Peyer's patch (tissue), 4 donors: ENCODE measurements around the gene KRT40.

Experiments used
- POLR2A ChIP-seq, 2 donors: fragments of 450-650 bp; IDR thresholded peaks; one replicate each; pipeline ENCODE4 v1.5.1; 2017; ENCODE audit warnings: antibody characterized with exemption in 2 of 2, mild to moderate bottlenecking in 2 of 2, moderate library complexity in 2 of 2
- TF ChIP-seq, protein P1 (sequence below), 6 experiments: fragments of 450-650 bp in 4 of 6; fragments of 200-600 bp in 2 of 6; sonication (generic) in 1 of 6; IDR thresholded peaks; one replicate each; pipeline ENCODE4 v1.5.1; 2017 to 2019; ENCODE audit warnings: antibody characterized with exemption in 6 of 6, mild to moderate bottlenecking in 3 of 6, moderate library complexity in 1 of 6

GRCh38 chr17:40974366-40974765, 9.8 kb downstream of the KRT40 start:
- TF ChIP-seq, protein P1, sequence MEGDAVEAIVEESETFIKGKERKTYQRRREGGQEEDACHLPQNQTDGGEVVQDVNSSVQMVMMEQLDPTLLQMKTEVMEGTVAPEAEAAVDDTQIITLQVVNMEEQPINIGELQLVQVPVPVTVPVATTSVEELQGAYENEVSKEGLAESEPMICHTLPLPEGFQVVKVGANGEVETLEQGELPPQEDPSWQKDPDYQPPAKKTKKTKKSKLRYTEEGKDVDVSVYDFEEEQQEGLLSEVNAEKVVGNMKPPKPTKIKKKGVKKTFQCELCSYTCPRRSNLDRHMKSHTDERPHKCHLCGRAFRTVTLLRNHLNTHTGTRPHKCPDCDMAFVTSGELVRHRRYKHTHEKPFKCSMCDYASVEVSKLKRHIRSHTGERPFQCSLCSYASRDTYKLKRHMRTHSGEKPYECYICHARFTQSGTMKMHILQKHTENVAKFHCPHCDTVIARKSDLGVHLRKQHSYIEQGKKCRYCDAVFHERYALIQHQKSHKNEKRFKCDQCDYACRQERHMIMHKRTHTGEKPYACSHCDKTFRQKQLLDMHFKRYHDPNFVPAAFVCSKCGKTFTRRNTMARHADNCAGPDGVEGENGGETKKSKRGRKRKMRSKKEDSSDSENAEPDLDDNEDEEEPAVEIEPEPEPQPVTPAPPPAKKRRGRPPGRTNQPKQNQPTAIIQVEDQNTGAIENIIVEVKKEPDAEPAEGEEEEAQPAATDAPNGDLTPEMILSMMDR (IDR thresholded peaks at IDR 0.05) = no peak
- TF ChIP-seq POLR2A (IDR thresholded peaks at IDR 0.05) = no peak
